ENCODE results near the gene TNFSF12.

Gene TNFSF12

GRCh38 chr17:7572588-7573323 is 23.9 kb downstream of the TNFSF12 start:
- Histone ChIP-seq H3K4me1 (ENCODE audit: low read length) (peaks cover 41% of the 10 kb centered on the region), H3K36me3 (replicated peaks; ENCODE audit: insufficient read depth, low read length) (peaks cover 31% of the 10 kb centered on the region), H2AFZ (ENCODE audit: low read length) (no peak overlapping the region), H3K4me3 (ENCODE audit: low read length) (peak overlapping the region; percentile 99), H3K9me2 (replicated peaks; ENCODE audit: insufficient read depth, low read length) (no peaks in the 10 kb centered on the region), H3K27ac (ENCODE audit: low read length) (peak overlapping the region; percentile 93), H3F3A (ENCODE audit: insufficient read depth, low read length) (peaks cover 54% of the 10 kb centered on the region), H3K79me2 (ENCODE audit: low read length) (peaks cover 70% of the 10 kb centered on the region), H3K4me2 (ENCODE audit: low read depth, low read length) (peak overlapping the region; percentile 94), H3K9ac (ENCODE audit: low read length) (peak overlapping the region; percentile 100), H3K9me3 (replicated peaks; ENCODE audit: insufficient read depth, low read length) (no peaks in the 10 kb centered on the region), H3K27me3 (replicated peaks; ENCODE audit: insufficient read depth, low read length) (no peaks in the 10 kb centered on the region), H4K20me1 (ENCODE audit: insufficient read depth, low read length) (peaks cover 40% of the 10 kb centered on the region)
- TF ChIP-seq EZH2phosphoT487 (IDR thresholded peaks at IDR 0.05; ENCODE audit: low read length): no peak
- TF ChIP-seq CTCF (IDR thresholded peaks at IDR 0.05; ENCODE audit: low read length): no peak
- TF ChIP-seq EZH2 (optimal IDR thresholded peaks at IDR 0.05; ENCODE audit: low read depth, low read length): no peak
- peak; percentile 100 for DNase-seq

DNA sequence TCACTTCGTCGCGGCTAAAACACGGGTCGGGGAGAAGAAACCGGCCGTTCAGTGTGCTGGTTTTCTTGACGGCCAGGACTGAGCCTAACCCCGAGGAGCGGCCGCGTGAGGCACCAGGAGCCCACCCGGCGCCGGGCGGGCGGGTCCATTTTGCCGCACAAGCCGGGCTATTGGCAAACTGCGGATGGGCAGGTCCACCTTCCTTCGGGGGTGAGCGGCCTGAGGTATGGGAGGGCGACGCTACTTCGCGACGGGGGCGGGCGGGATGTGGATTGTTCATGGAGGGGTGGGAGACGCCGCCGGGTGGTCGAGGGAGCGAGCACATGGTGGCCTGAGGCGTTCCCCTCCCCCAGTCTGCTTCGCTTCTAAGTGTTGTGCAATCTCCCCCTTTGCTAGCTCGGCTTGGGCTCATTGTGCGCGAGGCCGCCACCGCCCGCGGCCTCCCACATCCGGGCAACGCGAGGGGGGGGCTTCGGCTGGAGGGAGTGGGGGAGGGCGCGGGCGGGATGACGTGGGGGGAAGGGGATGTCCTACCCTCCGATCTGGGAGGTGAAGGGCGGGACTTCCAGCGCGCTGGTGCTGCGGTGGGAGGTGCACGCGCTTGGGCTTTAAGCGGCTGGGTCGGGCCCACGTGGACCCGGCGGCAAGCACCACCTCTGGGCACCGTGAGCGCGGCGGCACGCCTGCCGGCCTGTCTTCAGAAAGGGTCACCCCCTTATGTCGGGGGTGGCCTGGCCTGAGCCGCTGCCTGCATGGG is 24.6 kb downstream of the TNFSF12 start:
- Histone ChIP-seq H3K27ac (ENCODE audit: low read length) (peak overlapping the region; percentile 93), H2AFZ (ENCODE audit: low read length) (no peak overlapping the region), H3K9me3 (replicated peaks; ENCODE audit: insufficient read depth, low read length) (no peaks in the 10 kb centered on the region), H3K9ac (ENCODE audit: low read length) (peak overlapping the region; percentile 100), H3K36me3 (replicated peaks; ENCODE audit: insufficient read depth, low read length) (peaks cover 34% of the 10 kb centered on the region), H3K4me1 (ENCODE audit: low read length) (peaks cover 48% of the 10 kb centered on the region), H4K20me1 (ENCODE audit: insufficient read depth, low read length) (peaks cover 44% of the 10 kb centered on the region), H3K4me2 (ENCODE audit: low read depth, low read length) (peak overlapping the region; percentile 94), H3K9me2 (replicated peaks; ENCODE audit: insufficient read depth, low read length) (no peaks in the 10 kb centered on the region), H3F3A (ENCODE audit: insufficient read depth, low read length) (peaks cover 60% of the 10 kb centered on the region), H3K79me2 (ENCODE audit: low read length) (peaks cover 71% of the 10 kb centered on the region), H3K4me3 (ENCODE audit: low read length) (peak overlapping the region; percentile 99), H3K27me3 (replicated peaks; ENCODE audit: insufficient read depth, low read length) (no peaks in the 10 kb centered on the region)
- TF ChIP-seq EZH2 (optimal IDR thresholded peaks at IDR 0.05; ENCODE audit: low read depth, low read length): no peak
- TF ChIP-seq CTCF (IDR thresholded peaks at IDR 0.05; ENCODE audit: low read length): no peak
- TF ChIP-seq EZH2phosphoT487 (IDR thresholded peaks at IDR 0.05; ENCODE audit: low read length): no peak
- DNase-seq: peak; percentile 87

DNA sequence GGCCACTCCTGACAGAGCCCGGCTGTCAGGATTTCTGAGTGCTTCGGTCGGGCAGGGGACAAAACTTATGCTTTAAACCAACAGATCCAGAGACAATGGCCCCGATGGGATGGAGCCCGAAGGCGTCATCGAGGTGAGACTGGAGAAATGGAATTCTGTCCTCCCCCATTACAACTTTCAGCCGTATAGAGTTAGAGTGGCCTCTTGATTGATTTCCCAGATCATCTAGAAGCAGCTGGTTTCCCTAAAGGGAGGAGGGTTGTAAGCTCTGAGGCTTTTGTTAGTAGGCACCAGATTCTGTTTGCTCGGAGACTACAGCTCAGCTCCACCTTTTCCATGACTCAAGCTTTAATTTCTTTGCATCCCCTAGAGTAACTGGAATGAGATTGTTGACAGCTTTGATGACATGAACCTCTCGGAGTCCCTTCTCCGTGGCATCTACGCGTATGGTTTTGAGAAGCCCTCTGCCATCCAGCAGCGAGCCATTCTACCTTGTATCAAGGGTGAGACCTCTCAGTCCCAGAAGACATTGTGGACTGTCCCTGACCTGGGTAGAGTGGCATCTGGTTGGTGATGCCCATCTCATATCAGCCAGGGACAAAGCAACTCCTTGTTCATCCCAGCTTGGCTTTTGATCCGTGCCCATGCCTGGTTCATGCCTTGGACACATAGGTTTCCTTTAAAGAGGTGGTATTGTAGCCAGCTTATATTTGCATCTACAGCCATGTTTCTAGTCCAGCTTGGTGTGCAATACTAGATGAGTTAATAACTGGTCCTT is 25.5 kb downstream of the TNFSF12 start:
- H4K20me1 ChIP-seq (ENCODE audit: insufficient read depth, low read length): peaks cover 51% of the 10 kb centered on the region
- TF ChIP-seq CTCF (IDR thresholded peaks at IDR 0.05; ENCODE audit: low read length): no peak
- no peak for TF ChIP-seq EZH2phosphoT487 (IDR thresholded peaks at IDR 0.05; ENCODE audit: low read length)
- no peak for TF ChIP-seq EZH2 (optimal IDR thresholded peaks at IDR 0.05; ENCODE audit: low read depth, low read length)
- peak overlapping the region; percentile 93; the same call in 1 of the 2 replicates for H3K27ac ChIP-seq (ENCODE audit: low read length)
- peak overlapping the region; percentile 99 for H3K4me3 ChIP-seq (ENCODE audit: low read length)
- H3K27me3 ChIP-seq (replicated peaks; ENCODE audit: insufficient read depth, low read length): no peaks in the 10 kb centered on the region
- peaks cover 71% of the 10 kb centered on the region for H3K79me2 ChIP-seq (ENCODE audit: low read length)
- peaks cover 69% of the 10 kb centered on the region for H3F3A ChIP-seq (ENCODE audit: insufficient read depth, low read length)
- peak overlapping the region; percentile 100 for H3K9ac ChIP-seq (ENCODE audit: low read length)
- no peak overlapping the region for H2AFZ ChIP-seq (ENCODE audit: low read length)
- peak overlapping the region; percentile 94 for H3K4me2 ChIP-seq (ENCODE audit: low read depth, low read length)
- no peak for DNase-seq
- peaks cover 56% of the 10 kb centered on the region for H3K4me1 ChIP-seq (ENCODE audit: low read length)
- H3K9me3 ChIP-seq (replicated peaks; ENCODE audit: insufficient read depth, low read length): no peaks in the 10 kb centered on the region
- peaks cover 34% of the 10 kb centered on the region for H3K36me3 ChIP-seq (replicated peaks; ENCODE audit: insufficient read depth, low read length)
- H3K9me2 ChIP-seq (replicated peaks; ENCODE audit: insufficient read depth, low read length): no peaks in the 10 kb centered on the region
